GM18511 (cell line): Measurements from ENCODE around the gene RBM3.
"Not testable (repeated sequence)": the region's sequence is repeated elsewhere in the genome, so short reads cannot be mapped to it uniquely, and the experiment has no call there.

ENCODE experiments used
- ATAC-seq: cut with Tn5 transposase; IDR thresholded peaks from one replicate; pipeline ENCODE4 v1.9.1; 2021; ENCODE audit warnings: mild to moderate bottlenecking, moderate library complexity; ENCODE audit not compliant: unreplicated experiment

The RBM3 gene

GRCh38 chrX:48574270-48575266, at the start of gene RBM3:
RBM3 (plus strand) TSS chrX:48574484; CDS start chrX:48575181, 697 bp downstream.
- peak; percentile 91 for ATAC-seq

GRCh38 chrX:48525853-48526252, 48.4 kb upstream of the RBM3 start:
- ATAC-seq, result not testable (repeated sequence)

GRCh38 chrX:48530736-48531135, 43.5 kb upstream of the RBM3 start:
- ATAC-seq, result no peak

DNA sequence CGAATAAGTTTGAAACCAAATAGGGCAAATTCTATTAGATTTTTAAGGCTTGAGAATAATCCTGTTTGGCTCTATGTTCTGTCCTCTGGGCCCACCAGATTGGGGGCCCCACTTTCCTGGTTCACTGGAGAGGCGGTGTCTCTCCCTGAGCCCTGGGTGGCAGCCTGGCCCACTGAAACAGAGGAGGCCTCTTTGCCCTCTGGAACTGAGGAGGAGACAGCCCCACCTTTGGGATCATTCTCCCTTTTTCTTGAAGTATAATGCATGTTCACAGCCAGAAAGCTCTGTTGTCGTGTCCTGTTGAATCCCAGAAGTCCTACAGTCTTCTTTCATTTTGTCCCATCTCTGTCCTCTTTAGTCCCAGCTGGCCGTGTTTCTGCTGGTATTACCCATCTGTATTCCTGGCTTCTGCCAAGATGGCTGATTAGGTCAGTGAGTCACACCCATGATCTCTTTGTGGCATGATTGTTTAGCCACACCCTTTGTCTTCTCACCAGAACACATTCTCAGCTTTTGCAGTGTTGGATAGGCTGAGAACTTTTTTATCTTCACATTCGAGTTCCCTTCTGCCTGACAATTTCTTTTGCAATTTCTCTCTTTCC, 42.8 kb upstream of the RBM3 start:
- no peak for ATAC-seq

DNA sequence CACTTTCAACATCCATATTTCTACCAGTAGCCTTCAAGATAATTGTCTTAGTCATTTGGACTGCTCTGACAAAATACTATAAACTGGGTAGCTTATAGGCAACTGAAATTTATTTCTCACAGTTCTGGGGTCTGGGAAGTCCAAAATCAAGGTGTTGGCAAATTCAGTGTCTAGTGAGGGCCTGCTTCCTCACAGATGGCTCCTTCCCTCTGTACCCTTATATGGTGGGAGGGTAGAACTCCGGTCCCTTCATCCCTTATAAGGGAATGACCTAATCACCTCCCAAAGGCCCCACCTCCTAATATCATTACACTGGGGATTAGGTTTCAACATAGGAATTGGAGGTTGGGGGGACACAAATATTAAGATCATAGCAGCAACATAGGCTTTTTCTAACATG, 42.1 kb upstream of the RBM3 start:
- ATAC-seq, result no peak

DNA sequence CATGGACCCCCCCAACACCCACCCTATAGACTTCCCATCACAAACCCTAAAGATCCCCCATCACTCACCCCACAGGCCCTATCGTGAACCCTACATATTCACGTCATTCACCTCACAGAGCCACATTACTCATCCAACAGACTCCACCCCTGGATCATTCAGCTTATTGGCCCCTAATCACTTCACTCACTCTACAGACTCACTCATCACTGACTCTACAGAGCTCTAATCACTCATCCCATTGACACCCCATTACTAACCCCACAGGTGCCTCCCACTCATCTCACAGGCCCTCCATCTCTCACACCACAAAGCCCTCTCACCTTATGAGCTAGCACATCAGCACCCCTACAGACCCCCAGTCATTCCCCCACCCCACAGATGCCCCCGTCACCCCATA, 41.1 kb upstream of the RBM3 start:
- no peak for ATAC-seq

DNA sequence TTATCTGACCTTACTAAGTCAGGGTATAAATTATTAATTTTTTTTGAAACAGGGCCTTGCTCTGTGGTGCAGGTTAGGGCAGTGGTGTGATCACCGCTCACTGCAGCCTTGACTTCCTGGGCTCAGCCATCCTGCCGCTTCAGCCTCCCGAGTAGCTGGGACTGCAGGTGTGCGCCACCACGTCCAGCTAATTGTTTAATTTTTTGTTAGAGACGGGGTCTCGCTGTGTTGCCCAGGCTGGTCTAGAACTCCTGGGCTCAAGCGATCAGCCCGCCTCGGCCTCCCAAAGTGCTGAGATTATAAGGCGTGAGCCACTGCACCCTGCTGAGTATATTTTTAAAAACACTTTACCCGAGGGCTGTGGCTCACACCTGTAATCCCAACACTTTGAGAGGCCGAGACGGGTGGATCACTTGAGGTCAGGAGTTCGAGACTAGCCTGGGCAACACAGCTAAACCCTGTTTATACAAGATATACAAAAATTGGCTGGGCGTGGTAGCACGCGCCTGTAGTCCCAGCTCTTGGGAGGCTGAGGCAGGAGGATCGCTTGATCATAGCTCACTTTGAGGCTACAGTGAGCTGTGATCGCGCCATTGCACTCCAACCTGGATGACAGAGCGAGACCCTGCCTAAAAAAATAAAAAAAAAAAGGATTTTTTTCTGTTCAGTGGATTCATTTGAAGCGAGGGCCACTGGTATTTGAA, 35.5 kb upstream of the RBM3 start:
- no peak for ATAC-seq

- peak; percentile 81 for ATAC-seq
Observed at GRCh38 chrX:48539345-48540027, 34.8 kb upstream of the RBM3 start, which contains the start of gene TBC1D25. TBC1D25 (plus strand) TSS chrX:48539714; CDS start chrX:48539798, 84 bp downstream.

GRCh38 chrX:48540028-48540375, 34.3 kb upstream of the RBM3 start:
- ATAC-seq, result peak; percentile 39

GRCh38 chrX:48540480-48540879, 33.8 kb upstream of the RBM3 start:
- ATAC-seq, result no peak

GRCh38 chrX:48541140-48541814, 33.0 kb upstream of the RBM3 start:
- no peak for ATAC-seq

DNA sequence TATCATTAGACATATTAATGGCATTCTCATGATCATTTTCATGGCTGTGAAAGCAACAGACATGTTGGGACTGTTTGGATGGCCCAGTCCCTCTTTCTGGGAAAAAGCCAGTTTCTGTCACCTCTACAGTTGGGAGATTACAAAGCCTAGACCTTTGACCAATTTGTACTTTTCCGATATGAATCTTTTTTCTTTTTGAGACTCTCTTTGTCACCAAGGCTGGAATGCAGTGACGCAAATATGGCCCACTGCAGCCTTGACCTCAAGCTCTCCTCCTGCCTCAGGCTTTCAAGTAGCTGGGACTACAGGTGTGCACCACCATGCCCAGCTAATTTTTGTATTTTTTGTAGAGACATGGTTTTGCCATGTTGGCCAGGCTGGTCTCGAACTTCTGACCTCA, 25.4 kb upstream of the RBM3 start:
- ATAC-seq, result no peak

DNA sequence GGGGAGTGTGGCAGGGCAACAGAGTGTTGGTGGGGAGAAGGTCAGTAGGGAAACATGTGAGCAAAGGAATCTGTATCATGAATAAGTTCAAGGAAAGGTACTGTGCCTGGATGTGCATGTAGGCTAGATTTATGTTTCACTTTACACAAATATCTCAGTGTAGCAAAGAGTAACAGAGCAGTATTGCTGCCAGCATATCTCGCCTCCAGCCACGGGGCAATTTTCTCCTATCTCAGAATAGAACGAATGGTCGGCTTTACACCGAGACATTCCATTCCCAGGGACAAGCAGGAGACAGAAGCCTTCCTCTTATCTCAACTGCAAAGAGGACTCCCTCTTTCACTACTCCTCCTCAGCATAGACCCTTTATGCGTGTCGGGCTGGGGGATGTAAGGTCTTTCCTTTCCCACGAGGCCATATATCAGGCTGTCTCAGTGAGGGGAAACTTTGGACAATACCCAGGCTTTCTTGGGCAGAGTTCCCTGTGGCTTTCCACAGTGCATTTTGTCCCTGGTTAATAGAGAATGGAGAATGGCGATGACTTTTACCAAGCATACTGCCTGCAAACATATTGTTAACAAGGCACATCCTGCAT, 18.5 kb upstream of the RBM3 start:
- not testable (repeated sequence) for ATAC-seq

DNA sequence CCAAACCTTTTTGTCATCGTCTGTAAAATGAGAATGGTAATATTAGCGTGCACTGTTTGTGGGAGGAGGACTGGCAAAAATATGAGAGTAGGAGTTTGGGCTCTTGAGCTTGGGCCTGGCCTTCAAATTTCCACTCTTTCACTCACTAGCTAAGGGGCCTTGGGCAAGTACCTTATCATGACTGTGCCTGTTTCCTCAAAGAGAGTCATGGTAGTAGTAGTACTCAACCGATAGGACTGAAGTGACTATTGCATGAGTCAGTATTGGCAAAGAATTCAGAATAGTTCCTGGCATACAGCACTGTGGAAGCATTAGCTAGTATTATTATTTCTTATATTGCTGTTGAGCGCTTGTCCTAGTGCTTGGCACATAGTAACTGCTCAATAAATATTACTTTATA, 16.0 kb upstream of the RBM3 start:
- no peak for ATAC-seq

DNA sequence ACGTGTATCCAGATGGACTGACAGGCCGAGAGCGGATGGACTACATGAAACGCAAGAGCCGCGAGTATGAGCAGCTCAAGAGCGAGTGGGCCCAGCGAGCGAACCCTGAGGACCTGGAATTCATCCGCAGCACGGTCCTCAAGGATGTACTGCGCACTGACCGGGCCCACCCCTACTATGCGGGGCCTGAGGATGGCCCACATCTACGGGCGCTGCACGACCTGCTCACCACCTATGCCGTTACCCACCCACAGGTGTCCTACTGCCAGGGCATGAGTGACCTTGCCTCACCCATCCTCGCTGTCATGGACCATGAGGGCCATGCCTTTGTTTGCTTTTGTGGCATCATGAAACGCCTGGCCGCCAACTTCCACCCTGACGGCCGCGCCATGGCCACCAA, 14.6 kb upstream of the RBM3 start:
- ATAC-seq, result no peak

GRCh38 chrX:48560056-48560455, 14.2 kb upstream of the RBM3 start:
- ATAC-seq, result no peak

GRCh38 chrX:48560681-48561080, 13.6 kb upstream of the RBM3 start:
- no peak for ATAC-seq

DNA sequence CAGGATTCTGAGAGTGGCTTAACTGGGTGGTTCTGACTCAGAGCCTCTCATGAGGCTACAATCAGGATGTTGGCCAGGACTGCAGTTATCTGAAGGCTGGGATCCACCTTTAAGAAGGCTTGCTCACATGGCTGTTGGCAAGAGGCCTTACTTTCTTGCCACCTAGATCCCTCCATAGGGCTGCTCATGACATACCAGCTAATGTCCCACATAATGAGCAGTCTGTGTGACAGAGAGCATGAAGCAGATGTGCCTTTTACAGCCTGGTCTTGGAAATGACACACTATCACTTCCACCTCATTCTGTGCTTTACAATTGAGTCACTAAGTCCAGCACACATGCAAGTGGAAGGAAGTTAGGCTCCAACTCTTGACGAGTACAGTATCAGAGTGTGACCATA, 4.3 kb upstream of the RBM3 start:
- ATAC-seq, result peak; percentile 30

DNA sequence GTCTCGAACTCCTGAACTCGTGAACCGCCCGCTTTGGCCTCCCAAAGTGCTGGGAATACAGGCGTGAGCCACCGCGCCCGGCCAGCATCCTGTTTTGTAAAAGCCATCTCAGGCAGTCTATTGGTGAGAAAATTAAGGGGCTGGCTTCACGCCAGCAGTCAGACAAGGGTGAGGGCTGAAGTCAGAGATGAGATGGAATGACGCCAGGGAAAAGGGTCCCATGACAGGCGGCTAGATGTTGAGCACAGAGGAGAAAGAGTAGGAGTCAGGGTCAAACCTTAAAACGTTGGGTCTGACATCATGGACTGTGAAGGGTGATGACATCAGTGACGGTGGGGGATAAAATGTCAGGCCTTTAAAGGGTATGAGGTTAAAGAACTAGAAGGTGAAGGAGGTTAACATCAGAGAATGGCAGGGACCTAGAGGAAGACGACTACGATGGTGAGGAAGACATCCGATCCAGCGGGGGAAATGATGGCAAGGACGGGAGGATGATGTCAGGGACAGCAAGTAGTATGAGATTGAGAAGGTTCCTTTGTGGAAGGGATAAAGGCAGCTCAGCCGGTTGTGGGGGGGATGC, 504 bp upstream of the RBM3 start:
- no peak for ATAC-seq

DNA sequence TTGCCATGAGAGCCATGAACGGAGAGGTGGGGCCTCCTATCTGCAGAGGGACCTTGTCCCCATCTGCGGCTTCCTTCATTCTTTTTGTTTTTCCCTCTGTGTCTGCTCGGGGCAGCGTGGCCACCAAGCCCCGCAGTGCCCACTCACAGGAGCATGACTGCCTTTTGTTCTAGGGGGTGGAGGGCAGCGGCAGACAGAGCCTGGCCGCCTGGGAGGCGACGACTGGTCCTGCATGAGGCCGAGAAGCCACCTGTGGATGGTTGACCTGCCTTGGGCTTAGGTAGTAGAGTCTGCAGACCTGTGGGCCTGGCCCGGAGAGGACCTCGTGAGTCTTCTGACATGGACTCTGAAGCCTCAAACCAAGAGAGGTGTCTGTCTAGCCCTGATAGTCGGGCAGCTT, 1.4 kb downstream of the RBM3 start:
- no peak for ATAC-seq
